ENCODE measurements around the gene ETF1.

Gene ETF1

DNA sequence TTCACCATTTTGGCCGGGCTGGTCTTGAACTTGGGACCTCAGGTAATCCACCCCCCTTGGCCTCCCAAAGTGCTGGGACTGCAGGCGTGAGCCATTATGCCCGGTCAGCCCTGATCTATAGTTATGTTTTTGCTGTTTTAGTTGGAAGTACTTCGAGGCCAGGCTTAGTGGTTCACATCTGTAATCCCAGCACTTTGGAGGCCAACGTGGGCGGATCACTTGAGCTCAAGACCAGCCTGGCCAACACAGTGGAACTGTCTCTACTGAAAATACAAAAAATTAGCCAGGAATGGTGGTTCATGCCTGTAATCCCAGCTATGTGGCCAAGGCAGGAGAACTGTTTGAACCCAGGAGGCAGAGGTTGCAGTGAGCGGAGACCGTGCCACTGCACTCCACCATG, 30.2 kb upstream of the ETF1 start:
- no peak for DNase-seq (ENCODE audit: low read depth)
- TF ChIP-seq, protein P1, sequence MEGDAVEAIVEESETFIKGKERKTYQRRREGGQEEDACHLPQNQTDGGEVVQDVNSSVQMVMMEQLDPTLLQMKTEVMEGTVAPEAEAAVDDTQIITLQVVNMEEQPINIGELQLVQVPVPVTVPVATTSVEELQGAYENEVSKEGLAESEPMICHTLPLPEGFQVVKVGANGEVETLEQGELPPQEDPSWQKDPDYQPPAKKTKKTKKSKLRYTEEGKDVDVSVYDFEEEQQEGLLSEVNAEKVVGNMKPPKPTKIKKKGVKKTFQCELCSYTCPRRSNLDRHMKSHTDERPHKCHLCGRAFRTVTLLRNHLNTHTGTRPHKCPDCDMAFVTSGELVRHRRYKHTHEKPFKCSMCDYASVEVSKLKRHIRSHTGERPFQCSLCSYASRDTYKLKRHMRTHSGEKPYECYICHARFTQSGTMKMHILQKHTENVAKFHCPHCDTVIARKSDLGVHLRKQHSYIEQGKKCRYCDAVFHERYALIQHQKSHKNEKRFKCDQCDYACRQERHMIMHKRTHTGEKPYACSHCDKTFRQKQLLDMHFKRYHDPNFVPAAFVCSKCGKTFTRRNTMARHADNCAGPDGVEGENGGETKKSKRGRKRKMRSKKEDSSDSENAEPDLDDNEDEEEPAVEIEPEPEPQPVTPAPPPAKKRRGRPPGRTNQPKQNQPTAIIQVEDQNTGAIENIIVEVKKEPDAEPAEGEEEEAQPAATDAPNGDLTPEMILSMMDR (IDR thresholded peaks at IDR 0.05; ENCODE audit: low read length, missing control alignments): no peak
- no peak overlapping the region for H3K4me3 ChIP-seq (replicated peaks; ENCODE audit: low read depth, low read length)

DNA sequence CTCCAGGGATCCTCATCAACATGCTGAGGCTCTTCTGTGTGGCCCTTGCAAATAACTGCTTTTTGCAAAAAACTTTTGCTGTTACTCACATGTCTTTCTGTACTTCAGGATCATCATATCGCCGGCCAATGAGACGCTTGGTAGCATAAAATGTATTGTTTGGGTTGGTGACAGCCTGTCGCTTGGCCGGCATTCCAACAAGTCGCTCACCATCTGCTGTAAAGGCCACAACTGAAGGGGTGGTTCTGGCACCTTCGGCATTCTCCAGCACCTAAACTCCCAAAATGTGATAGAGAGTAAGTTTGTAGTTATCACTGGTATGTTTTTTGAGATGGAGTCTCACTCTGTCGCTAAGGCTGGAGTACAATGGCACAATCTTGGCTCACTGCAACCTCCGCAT, 27.8 kb upstream of the ETF1 start:
- TF ChIP-seq, protein P1 (IDR thresholded peaks at IDR 0.05; ENCODE audit: low read length, missing control alignments): no peak
- H3K4me3 ChIP-seq (replicated peaks; ENCODE audit: low read depth, low read length): no peak overlapping the region
- DNase-seq (ENCODE audit: low read depth): no peak

DNA sequence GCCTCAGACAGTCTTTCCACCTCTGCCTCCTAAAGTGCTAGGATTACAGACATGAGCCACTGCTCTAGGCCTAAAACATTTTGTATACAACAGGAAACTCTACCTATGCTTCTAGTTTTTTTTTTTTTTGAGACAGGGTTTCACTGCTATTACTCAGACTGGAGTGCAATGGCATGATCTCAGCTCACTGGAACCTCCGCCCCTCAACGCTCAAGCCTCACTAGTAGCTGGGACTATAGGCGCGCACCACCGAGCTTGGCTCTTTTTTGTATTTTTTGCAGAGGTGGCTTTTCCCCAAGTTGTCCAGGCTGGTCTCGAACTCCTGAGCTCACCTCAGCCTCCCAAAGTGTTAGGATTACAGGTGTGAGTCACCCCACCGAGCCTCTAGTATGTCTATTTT, 26.7 kb upstream of the ETF1 start:
- H3K4me3 ChIP-seq (replicated peaks; ENCODE audit: low read depth, low read length): no peak overlapping the region
- TF ChIP-seq, protein P1 (IDR thresholded peaks at IDR 0.05; ENCODE audit: low read length, missing control alignments): no peak
- DNase-seq (ENCODE audit: low read depth): no peak

DNA sequence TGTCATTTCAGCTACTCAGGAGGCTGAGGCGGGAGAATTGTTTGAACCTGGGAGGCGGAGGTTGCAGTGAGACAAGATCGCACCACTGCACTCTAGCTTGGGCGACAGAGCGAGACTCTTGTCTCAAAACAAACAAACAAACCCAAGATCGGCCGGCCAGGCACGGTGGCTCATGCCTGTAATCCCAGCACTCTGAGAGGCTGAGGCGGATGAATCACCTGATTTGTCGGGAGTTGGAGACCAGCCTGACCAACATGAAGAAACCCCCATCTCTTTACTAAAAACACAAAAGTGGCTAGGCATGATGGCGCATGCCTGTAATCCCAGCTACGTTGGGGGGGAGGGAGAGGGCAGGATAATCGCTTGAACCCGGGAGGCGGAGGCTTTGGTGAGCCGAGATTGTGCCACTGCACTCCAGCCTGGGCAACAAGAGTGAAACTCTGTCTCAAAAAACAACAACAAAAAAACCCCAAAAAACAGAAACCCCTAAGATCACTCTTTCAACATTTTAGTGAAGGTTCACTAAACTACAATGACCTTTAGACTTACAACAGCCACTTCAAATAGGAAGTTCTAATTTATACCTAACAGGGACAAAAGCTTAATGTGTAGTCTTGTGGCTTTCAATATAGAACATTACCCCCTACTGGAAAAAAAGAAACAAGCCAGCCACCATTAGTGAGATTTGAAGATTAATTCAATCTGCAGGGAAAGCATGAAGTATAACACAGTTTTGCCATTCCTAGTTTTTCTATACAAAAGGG, 25.2 kb upstream of the ETF1 start:
- TF ChIP-seq, protein P1 (IDR thresholded peaks at IDR 0.05; ENCODE audit: low read length, missing control alignments): no peak

DNA sequence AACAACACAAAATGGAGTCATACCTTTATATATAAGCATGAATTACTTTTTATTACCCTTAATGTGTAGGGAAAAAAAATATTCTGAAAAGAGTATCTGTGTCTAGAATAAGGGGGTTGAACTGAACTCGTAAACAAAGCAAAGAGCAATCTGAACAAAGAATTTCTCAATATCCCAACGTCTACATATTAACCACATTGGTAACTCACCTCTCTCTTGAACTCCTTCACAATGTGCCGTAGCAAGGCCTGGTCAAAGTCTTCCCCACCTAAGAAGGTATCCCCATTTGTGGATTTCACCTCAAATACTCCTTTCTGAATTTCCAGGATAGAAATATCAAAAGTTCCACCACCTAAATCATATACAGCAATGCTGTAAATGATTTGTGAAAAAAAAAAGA, 23.8 kb upstream of the ETF1 start:
- TF ChIP-seq, protein P1 (IDR thresholded peaks at IDR 0.05; ENCODE audit: low read length, missing control alignments): no peak
- no peak overlapping the region for H3K4me3 ChIP-seq (replicated peaks; ENCODE audit: low read depth, low read length)
- DNase-seq (ENCODE audit: low read depth): no peak

More for the DNA sequence above, 25.2 kb upstream of the ETF1 start:
- H3K4me3 ChIP-seq (replicated peaks; ENCODE audit: low read depth, low read length): no peak overlapping the region
- DNase-seq (ENCODE audit: low read depth): no peak

DNA sequence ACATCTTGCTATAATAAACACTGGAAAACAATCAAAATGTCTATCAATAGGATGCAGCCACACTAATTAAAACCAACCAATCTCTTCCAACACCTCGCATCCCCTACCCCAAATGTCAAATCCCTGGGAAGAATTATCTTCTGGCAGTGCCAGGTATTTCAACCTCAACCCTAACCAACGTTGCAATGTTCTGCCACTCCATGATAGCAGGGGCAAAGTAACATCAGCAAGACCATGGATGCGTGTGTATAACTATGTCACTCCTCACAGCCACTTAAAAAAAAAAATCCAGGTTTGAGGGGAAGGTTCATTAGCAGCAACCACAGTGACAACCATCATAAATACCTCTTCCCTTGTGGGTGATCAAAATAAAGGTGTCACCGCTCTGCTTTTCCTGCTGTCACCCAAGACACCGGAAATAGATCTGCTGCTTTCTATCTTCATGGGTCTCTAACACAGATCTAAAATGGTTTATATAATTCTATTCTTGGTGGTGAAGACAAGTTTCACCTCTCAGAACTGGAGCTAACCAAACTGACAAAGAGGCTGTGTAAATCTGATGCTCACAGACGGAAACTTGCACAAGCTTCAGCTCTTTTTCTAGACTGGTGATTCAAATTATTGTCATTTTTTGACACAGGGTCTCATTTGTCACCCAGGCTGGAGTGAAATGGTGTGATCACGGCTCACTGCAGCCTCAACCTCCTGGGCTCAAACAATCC, 22.2 kb upstream of the ETF1 start:
- DNase-seq (ENCODE audit: low read depth): no peak
- H3K4me3 ChIP-seq (replicated peaks; ENCODE audit: low read depth, low read length): no peak overlapping the region
- TF ChIP-seq, protein P1 (IDR thresholded peaks at IDR 0.05; ENCODE audit: low read length, missing control alignments): no peak
